ENCODE data around the gene LEMD3. TPM values are rescaled to one million over a fixed set of nuclear protein-coding genes. Genes with fewer than 3 reads are reported as not detected.

Gene LEMD3
- total RNA-seq, 1 donor from 2014 or later, result 44.4 TPM

DNA sequence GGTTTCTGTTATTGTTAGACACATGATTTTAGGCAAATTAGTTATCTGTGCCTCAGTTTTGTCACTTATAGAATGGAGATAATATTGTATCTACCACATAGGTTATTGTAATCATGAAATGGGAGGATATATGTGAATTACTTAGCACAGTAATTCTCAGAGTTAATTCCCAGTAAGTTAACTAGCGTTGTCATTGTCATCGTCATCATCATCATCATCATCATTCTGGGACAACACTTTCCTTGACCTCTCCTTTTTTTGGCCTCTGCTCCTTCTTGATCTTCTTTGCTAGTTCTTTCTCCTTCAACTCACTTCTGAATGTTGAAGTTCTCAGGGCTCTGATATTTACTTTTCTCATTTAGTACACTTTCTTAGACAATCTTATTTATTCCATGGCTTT, 122.9 kb downstream of the LEMD3 start:
- no peaks in the 10 kb centered on the region for H3K27me3 Mint-ChIP-seq (ENCODE audit: low read depth)
- H3K36me3 Mint-ChIP-seq, result peaks cover 3% of the 10 kb centered on the region
- no peak overlapping the region for H3K4me3 Mint-ChIP-seq
- H3K27ac Mint-ChIP-seq, result no peak overlapping the region
- TF ChIP-seq, protein P1, sequence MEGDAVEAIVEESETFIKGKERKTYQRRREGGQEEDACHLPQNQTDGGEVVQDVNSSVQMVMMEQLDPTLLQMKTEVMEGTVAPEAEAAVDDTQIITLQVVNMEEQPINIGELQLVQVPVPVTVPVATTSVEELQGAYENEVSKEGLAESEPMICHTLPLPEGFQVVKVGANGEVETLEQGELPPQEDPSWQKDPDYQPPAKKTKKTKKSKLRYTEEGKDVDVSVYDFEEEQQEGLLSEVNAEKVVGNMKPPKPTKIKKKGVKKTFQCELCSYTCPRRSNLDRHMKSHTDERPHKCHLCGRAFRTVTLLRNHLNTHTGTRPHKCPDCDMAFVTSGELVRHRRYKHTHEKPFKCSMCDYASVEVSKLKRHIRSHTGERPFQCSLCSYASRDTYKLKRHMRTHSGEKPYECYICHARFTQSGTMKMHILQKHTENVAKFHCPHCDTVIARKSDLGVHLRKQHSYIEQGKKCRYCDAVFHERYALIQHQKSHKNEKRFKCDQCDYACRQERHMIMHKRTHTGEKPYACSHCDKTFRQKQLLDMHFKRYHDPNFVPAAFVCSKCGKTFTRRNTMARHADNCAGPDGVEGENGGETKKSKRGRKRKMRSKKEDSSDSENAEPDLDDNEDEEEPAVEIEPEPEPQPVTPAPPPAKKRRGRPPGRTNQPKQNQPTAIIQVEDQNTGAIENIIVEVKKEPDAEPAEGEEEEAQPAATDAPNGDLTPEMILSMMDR (IDR thresholded peaks at IDR 0.05; ENCODE audit: unreplicated experiment), result no peak
- H3K4me1 Mint-ChIP-seq, result no peaks in the 10 kb centered on the region
- DNase-seq (ENCODE audit: low spot score in 2 of 2, unreplicated experiment in 2 of 2), result no peak
- peaks cover 7% of the 10 kb centered on the region for H3K9me3 Mint-ChIP-seq

DNA sequence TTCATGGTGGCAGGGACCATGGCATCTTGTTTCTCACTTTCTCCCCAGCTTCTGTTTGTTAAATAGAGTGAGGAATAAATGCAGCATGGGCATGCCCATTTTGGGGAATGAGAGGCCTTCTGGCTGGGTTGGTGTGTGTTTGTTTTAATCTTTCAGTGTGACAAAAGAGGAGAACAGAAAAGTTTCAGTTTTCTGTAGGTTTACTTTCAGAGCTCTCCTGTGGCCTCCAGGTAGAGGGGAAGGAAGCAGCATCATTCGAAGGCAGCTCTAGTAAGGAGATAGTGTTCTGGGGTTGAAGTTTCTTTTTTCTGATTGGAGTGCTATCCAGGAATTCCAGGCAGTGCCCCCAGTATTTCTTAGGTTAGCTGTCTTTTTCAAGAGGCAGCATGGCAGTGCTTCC, 124.4 kb downstream of the LEMD3 start:
- TF ChIP-seq, protein P1 (IDR thresholded peaks at IDR 0.05; ENCODE audit: unreplicated experiment), result no peak
- no peaks in the 10 kb centered on the region for H3K27me3 Mint-ChIP-seq (ENCODE audit: low read depth)
- no peak overlapping the region for H3K4me3 Mint-ChIP-seq
- H3K36me3 Mint-ChIP-seq, result peaks cover 3% of the 10 kb centered on the region
- no peak for DNase-seq (ENCODE audit: low spot score in 2 of 2, unreplicated experiment in 2 of 2)
- peaks cover 7% of the 10 kb centered on the region for H3K9me3 Mint-ChIP-seq
- no peak overlapping the region for H3K27ac Mint-ChIP-seq
- H3K4me1 Mint-ChIP-seq, result no peaks in the 10 kb centered on the region

DNA sequence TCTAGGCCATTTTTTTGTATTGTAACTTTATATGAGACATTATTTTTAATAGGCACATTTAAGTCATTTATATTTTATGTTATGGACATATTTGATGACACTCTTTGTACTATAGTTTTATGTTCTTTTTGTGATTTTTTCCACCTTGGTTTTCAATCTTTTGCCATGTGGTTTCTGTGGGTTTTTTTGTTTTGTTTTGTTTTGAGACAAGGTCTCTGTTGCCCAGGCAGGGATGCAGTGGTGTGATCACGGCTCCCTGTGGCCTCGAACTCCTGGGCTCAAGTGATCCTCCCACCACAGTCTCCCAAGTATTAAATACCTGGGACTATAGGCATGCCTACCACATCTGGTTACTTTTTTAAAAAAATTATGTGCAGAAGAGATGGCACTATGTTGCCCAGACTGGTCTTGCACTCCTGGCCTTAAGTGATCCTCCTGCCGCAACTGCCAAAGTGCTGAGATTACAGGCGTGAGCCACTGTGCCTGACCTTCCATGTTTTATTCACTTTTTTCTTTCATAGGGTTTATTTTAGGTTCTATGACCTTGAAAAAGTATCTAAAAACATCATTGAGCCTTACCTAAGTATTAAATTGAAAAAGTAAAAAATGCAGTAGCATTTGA, 125.4 kb downstream of the LEMD3 start:
- peaks cover 3% of the 10 kb centered on the region for H3K36me3 Mint-ChIP-seq
- H3K9me3 Mint-ChIP-seq, result peaks cover 7% of the 10 kb centered on the region

DNA sequence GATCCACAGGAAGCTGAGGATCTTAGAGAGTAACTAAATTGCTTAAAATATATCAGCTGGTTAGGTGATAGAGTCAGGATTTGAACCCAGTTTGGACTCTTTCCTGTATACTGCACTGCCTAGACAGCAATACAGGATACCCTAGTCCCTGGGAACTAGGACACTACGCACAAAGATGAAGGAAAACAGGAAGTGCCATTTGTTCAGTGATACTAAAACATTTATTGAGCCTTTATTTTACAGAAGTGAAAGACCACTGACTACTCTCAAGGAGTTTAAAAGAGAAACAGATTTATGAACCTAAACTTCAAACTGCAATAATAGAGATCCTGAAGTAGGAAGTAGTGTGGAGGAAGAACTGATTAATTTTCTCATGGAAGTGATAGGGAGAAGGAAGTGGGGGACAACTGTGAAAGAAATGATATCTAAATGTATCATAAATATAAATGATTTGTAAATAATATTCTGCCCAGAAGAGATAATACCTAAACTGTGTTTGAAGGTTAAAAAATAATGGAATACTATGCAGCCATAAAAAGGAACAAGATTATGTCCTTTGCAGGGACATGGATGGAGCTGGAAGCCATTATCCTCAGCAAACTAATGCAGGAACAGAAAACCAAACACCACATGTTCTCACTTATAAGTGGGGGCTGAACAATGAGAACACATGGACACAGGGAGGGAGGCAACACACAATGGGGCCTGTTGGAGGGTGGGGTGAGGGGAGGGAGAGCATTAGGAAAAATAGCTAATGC, 127.3 kb downstream of the LEMD3 start:
- Mint-ChIP-seq H3K9me3 (peaks cover 7% of the 10 kb centered on the region), H3K27me3 (ENCODE audit: low read depth) (no peaks in the 10 kb centered on the region), H3K27ac (no peak overlapping the region), H3K36me3 (peaks cover 3% of the 10 kb centered on the region), H3K4me3 (no peak overlapping the region), H3K4me1 (peaks cover 14% of the 10 kb centered on the region)
- DNase-seq (ENCODE audit: low spot score in 2 of 2, unreplicated experiment in 2 of 2), result no peak
- TF ChIP-seq, protein P1 (IDR thresholded peaks at IDR 0.05; ENCODE audit: unreplicated experiment), result no peak

More for the DNA sequence above, 125.4 kb downstream of the LEMD3 start:
- TF ChIP-seq, protein P1 (IDR thresholded peaks at IDR 0.05; ENCODE audit: unreplicated experiment), result no peak
- peaks cover 1% of the 10 kb centered on the region for H3K4me1 Mint-ChIP-seq
- H3K27me3 Mint-ChIP-seq (ENCODE audit: low read depth), result no peaks in the 10 kb centered on the region
- no peak overlapping the region for H3K27ac Mint-ChIP-seq
- H3K4me3 Mint-ChIP-seq, result no peak overlapping the region
- DNase-seq (ENCODE audit: low spot score in 2 of 2, unreplicated experiment in 2 of 2), result no peak

Other genes with a start within 250 kb of the LEMD3 start
- gene WIF1, start 48.3 kb upstream of the LEMD3 start, total RNA-seq, result 20.7 to 23.4 TPM (median 20.8 TPM) in 3 replicates
- gene MSRB3, start 109.1 kb downstream of the LEMD3 start, total RNA-seq, result 19.9 to 20.4 TPM (median 19.9 TPM) in 3 replicates

Measured in mesothelial cell of epicardium (in vitro differentiated cells).